MM.1S (cell line): ENCODE measurements around the gene CACFD1.

Source experiments
- CTCF ChIP-seq: fragments of 300-600 bp; sonication (generic); IDR thresholded peaks from 2 replicates; pipeline ENCODE4 v1.5.1; 2016; ENCODE audit warnings: antibody characterized with exemption, low read length, mixed read lengths
- EZH2 ChIP-seq: fragments of 300-600 bp; sonication (generic); optimal IDR thresholded peaks from 2 replicates; pipeline ENCODE3; 2017; ENCODE audit warnings: low read depth, mild to moderate bottlenecking, antibody characterized with exemption, low read length, mixed read lengths
- EZH2phosphoT487 ChIP-seq: fragments of 300-600 bp; sonication (generic); IDR thresholded peaks from 2 replicates; pipeline ENCODE4 v1.6.1; 2018; ENCODE audit warnings: antibody characterized with exemption, low read length

GRCh38 chr9:133520121-133520835, 60.5 kb downstream of the CACFD1 start:
- no peak for TF ChIP-seq CTCF
- no peak for TF ChIP-seq EZH2phosphoT487
- TF ChIP-seq EZH2 = no peak
